Coronary artery (tissue), 2 donors: ENCODE data around the gene ABI2.

Experiments
- DNase-seq: peaks from one replicate; pipeline ENCODE4 v3.0.0-alpha.2; 2017; ENCODE audit warnings: low spot score
- H3K27ac ChIP-seq, 2 donors: fragments of 200-600 bp; sonication (generic); one replicate each; pipeline ENCODE4 v1.5.1; 2016 to 2019
- H3K4me3 ChIP-seq: fragments of 200-600 bp; sonication (generic); 2 replicates; pipeline ENCODE4 v1.5.1; 2016; ENCODE audit warnings: mild to moderate bottlenecking, moderate library complexity
- CTCF ChIP-seq: fragments of 200-600 bp; sonication (generic); IDR thresholded peaks from one replicate; pipeline ENCODE4 v1.5.1; 2019; ENCODE audit warnings: antibody characterized with exemption

The ABI2 gene

GRCh38 chr2:203463266-203463678 lies 135.1 kb downstream of the ABI2 start:
- DNase-seq: no peak
- no peak for TF ChIP-seq CTCF
- Histone ChIP-seq H3K4me3 (no peak overlapping the region), H3K27ac (no peak overlapping the region)

- DNase-seq: no peak
- H3K27ac ChIP-seq: no peak overlapping the region
- H3K4me3 ChIP-seq: no peak overlapping the region
- TF ChIP-seq CTCF: no peak
These were observed 141.4 kb downstream of the ABI2 start for GRCh38 chr2:203469546-203469945.

GRCh38 chr2:203470371-203470770 lies 142.2 kb downstream of the ABI2 start:
- no peak overlapping the region for H3K27ac ChIP-seq
- TF ChIP-seq CTCF: no peak
- DNase-seq: no peak
- no peak overlapping the region for H3K4me3 ChIP-seq

- TF ChIP-seq CTCF: no peak
- H3K27ac ChIP-seq: no peak overlapping the region
- no peak for DNase-seq
- H3K4me3 ChIP-seq: no peak overlapping the region
These were observed 143.1 kb downstream of the ABI2 start for GRCh38 chr2:203471323-203471722.

- no peak for TF ChIP-seq CTCF
- DNase-seq: no peak
- H3K4me3 ChIP-seq: no peak overlapping the region
- no peak overlapping the region for H3K27ac ChIP-seq
These were observed 148.7 kb downstream of the ABI2 start for GRCh38 chr2:203476881-203477280.

GRCh38 chr2:203480623-203481022 lies 152.4 kb downstream of the ABI2 start:
- Histone ChIP-seq H3K4me3 (no peak overlapping the region), H3K27ac (no peak overlapping the region)
- TF ChIP-seq CTCF: no peak
- DNase-seq: no peak

GRCh38 chr2:203484266-203485112 lies 156.3 kb downstream of the ABI2 start:
- peak; percentile 64 for TF ChIP-seq CTCF
- no peak overlapping the region for H3K4me3 ChIP-seq
- DNase-seq: no peak
- no peak overlapping the region for H3K27ac ChIP-seq
